Measurements from ENCODE around the gene ANKS1B.
"Not testable (repeated sequence)": the region's sequence is repeated elsewhere in the genome, so short reads cannot be mapped to it uniquely, and the experiment has no call there.

Gene ANKS1B

GRCh38 chr12:100017056-100017455 lies 32.3 kb upstream of the ANKS1B start:
- H3K4me2 ChIP-seq (ENCODE audit: low read length), result no peak overlapping the region
- H3K9ac ChIP-seq (ENCODE audit: low read length), result no peak overlapping the region
- no peaks in the 10 kb centered on the region for H3K4me1 ChIP-seq (ENCODE audit: insufficient read depth, low read length, severe bottlenecking)
- no peak overlapping the region for H3K4me3 ChIP-seq (ENCODE audit: low read depth, low read length, poor library complexity, severe bottlenecking)
- H2AFZ ChIP-seq (ENCODE audit: low read length), result no peak overlapping the region
- H4K20me1 ChIP-seq (ENCODE audit: insufficient read depth, low read length), result no peaks in the 10 kb centered on the region
- no peaks in the 10 kb centered on the region for H3K9me2 ChIP-seq (ENCODE audit: low read depth, low read length)
- no peaks in the 10 kb centered on the region for H3F3A ChIP-seq (ENCODE audit: insufficient read depth, low read length)
- H3K9me3 ChIP-seq (ENCODE audit: low read length), result no peaks in the 10 kb centered on the region
- H3K27ac ChIP-seq (ENCODE audit: low read depth, low read length, poor library complexity, severe bottlenecking), result no peak overlapping the region
- no peaks in the 10 kb centered on the region for H3K79me2 ChIP-seq (ENCODE audit: insufficient read depth, low read length)
- no peaks in the 10 kb centered on the region for H3K36me3 ChIP-seq (ENCODE audit: insufficient read depth, low read length)
- TF ChIP-seq, protein P1, sequence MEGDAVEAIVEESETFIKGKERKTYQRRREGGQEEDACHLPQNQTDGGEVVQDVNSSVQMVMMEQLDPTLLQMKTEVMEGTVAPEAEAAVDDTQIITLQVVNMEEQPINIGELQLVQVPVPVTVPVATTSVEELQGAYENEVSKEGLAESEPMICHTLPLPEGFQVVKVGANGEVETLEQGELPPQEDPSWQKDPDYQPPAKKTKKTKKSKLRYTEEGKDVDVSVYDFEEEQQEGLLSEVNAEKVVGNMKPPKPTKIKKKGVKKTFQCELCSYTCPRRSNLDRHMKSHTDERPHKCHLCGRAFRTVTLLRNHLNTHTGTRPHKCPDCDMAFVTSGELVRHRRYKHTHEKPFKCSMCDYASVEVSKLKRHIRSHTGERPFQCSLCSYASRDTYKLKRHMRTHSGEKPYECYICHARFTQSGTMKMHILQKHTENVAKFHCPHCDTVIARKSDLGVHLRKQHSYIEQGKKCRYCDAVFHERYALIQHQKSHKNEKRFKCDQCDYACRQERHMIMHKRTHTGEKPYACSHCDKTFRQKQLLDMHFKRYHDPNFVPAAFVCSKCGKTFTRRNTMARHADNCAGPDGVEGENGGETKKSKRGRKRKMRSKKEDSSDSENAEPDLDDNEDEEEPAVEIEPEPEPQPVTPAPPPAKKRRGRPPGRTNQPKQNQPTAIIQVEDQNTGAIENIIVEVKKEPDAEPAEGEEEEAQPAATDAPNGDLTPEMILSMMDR (IDR thresholded peaks at IDR 0.05; ENCODE audit: low read length), result no peak
- no peak for TF ChIP-seq EZH2 (IDR thresholded peaks at IDR 0.05; ENCODE audit: borderline replicate concordance, low read length)
- H3K27me3 ChIP-seq (ENCODE audit: insufficient read depth, low read length), result no peaks in the 10 kb centered on the region

GRCh38 chr12:100016304-100016703 lies 31.6 kb upstream of the ANKS1B start:
- not testable (repeated sequence) for H3K4me2 ChIP-seq (ENCODE audit: low read length); H3K36me3 ChIP-seq (ENCODE audit: insufficient read depth, low read length); H2AFZ ChIP-seq (ENCODE audit: low read length)

DNA sequence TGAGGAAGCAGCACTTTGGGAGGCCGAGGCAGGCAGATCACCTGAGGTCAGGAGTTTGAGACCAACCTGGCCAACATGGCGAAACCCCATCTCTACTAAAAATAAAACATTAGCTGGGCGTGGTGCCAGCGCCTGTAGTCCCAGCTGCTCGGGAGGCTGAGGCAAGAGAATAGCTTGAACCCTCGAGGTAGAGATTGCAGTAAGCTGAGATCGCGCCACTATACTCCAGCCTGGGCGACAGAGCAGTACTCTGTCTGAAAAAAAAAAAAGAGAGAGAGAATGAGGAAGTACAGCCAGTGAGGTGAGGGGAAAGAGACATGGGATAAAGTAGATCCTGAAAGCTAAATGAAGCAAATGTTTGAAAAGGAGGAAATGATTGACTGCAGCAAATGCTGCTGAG lies 21.1 kb upstream of the ANKS1B start:
- not testable (repeated sequence) for H2AFZ ChIP-seq (ENCODE audit: low read length); H3K79me2 ChIP-seq (ENCODE audit: insufficient read depth, low read length); H3F3A ChIP-seq (ENCODE audit: insufficient read depth, low read length); H4K20me1 ChIP-seq (ENCODE audit: insufficient read depth, low read length); H3K9ac ChIP-seq (ENCODE audit: low read length); H3K9me2 ChIP-seq (ENCODE audit: low read depth, low read length); H3K4me1 ChIP-seq (ENCODE audit: insufficient read depth, low read length, severe bottlenecking); H3K4me2 ChIP-seq (ENCODE audit: low read length); H3K27ac ChIP-seq (ENCODE audit: low read depth, low read length, poor library complexity, severe bottlenecking); H3K9me3 ChIP-seq (ENCODE audit: low read length); H3K27me3 ChIP-seq (ENCODE audit: insufficient read depth, low read length); H3K36me3 ChIP-seq (ENCODE audit: insufficient read depth, low read length); H3K4me3 ChIP-seq (ENCODE audit: low read depth, low read length, poor library complexity, severe bottlenecking)

More at GRCh38 chr12:100016304-100016703, 31.6 kb upstream of the ANKS1B start:
- not testable (repeated sequence) for H3K4me3 ChIP-seq (ENCODE audit: low read depth, low read length, poor library complexity, severe bottlenecking); H3K4me1 ChIP-seq (ENCODE audit: insufficient read depth, low read length, severe bottlenecking); H3K27me3 ChIP-seq (ENCODE audit: insufficient read depth, low read length); H4K20me1 ChIP-seq (ENCODE audit: insufficient read depth, low read length); H3K9me3 ChIP-seq (ENCODE audit: low read length); H3K79me2 ChIP-seq (ENCODE audit: insufficient read depth, low read length); H3K9ac ChIP-seq (ENCODE audit: low read length); H3K27ac ChIP-seq (ENCODE audit: low read depth, low read length, poor library complexity, severe bottlenecking); H3K9me2 ChIP-seq (ENCODE audit: low read depth, low read length); H3F3A ChIP-seq (ENCODE audit: insufficient read depth, low read length)

- H3K4me2 ChIP-seq (ENCODE audit: low read length), result no peak overlapping the region
- H3K4me1 ChIP-seq (ENCODE audit: insufficient read depth, low read length, severe bottlenecking), result no peaks in the 10 kb centered on the region
- TF ChIP-seq, protein P1 (IDR thresholded peaks at IDR 0.05; ENCODE audit: low read length), result no peak
- no peak for TF ChIP-seq EZH2 (IDR thresholded peaks at IDR 0.05; ENCODE audit: borderline replicate concordance, low read length)
- H3K4me3 ChIP-seq (ENCODE audit: low read depth, low read length, poor library complexity, severe bottlenecking), result no peak overlapping the region
- H3K9me2 ChIP-seq (ENCODE audit: low read depth, low read length), result no peaks in the 10 kb centered on the region
- H3K27me3 ChIP-seq (ENCODE audit: insufficient read depth, low read length), result no peaks in the 10 kb centered on the region
- H3K27ac ChIP-seq (ENCODE audit: low read depth, low read length, poor library complexity, severe bottlenecking), result no peak overlapping the region
- H3F3A ChIP-seq (ENCODE audit: insufficient read depth, low read length), result no peaks in the 10 kb centered on the region
- H4K20me1 ChIP-seq (ENCODE audit: insufficient read depth, low read length), result no peaks in the 10 kb centered on the region
- no peak overlapping the region for H3K9ac ChIP-seq (ENCODE audit: low read length)
- no peaks in the 10 kb centered on the region for H3K9me3 ChIP-seq (ENCODE audit: low read length)
- no peak overlapping the region for H2AFZ ChIP-seq (ENCODE audit: low read length)
- no peaks in the 10 kb centered on the region for H3K79me2 ChIP-seq (ENCODE audit: insufficient read depth, low read length)
- no peaks in the 10 kb centered on the region for H3K36me3 ChIP-seq (ENCODE audit: insufficient read depth, low read length)
Measured at GRCh38 chr12:99997806-99998205, 13.1 kb upstream of the ANKS1B start.

All from OCI-LY1 (cell line).